DOHH2 (cell line): ENCODE data around the gene SPAG16.

Experiments
- H3F3A ChIP-seq: fragments of 200-600 bp; sonication (generic), shearing (Covaris generic); 2 replicates; pipeline ENCODE4 v1.6.0; 2016; ENCODE audit warnings: antibody characterized with exemption, mild to moderate bottlenecking; ENCODE audit not compliant: control insufficient read depth, insufficient read depth
- H3K27ac ChIP-seq: fragments of 200-600 bp; sonication (generic); 2 replicates; pipeline ENCODE4 v1.5.1; 2014; ENCODE audit warnings: low read depth, mild to moderate bottlenecking, low read length, moderate library complexity
- H3K27me3 ChIP-seq: fragments of 200-600 bp; sonication (generic); 2 replicates; pipeline ENCODE4 v1.6.1; 2014; ENCODE audit warnings: mild to moderate bottlenecking, low read length, mixed read lengths; ENCODE audit not compliant: control insufficient read depth
- H3K36me3 ChIP-seq: fragments of 200-600 bp; sonication (generic); 2 replicates; pipeline ENCODE4 v1.6.1; 2014; ENCODE audit warnings: mild to moderate bottlenecking, low read length, moderate library complexity, mixed read lengths; ENCODE audit not compliant: control insufficient read depth
- H3K4me1 ChIP-seq: fragments of 200-600 bp; sonication (generic); 2 replicates; pipeline ENCODE4 v1.6.1; 2014; ENCODE audit warnings: mild to moderate bottlenecking, low read length, mixed read lengths; ENCODE audit not compliant: control insufficient read depth
- H3K4me2 ChIP-seq: fragments of 200-600 bp; sonication (generic); 2 replicates; pipeline ENCODE4 v1.6.0; 2014; ENCODE audit warnings: mild to moderate bottlenecking, low read length, moderate library complexity
- H3K4me3 ChIP-seq: fragments of 200-600 bp; sonication (generic); 2 replicates; pipeline ENCODE4 v1.5.1; 2014; ENCODE audit warnings: mild to moderate bottlenecking, low read length, mixed read lengths
- H3K79me2 ChIP-seq: fragments of 200-600 bp; sonication (generic); 2 replicates; pipeline ENCODE4 v1.6.1; 2014; ENCODE audit warnings: mild to moderate bottlenecking, low read length, mixed read lengths; ENCODE audit not compliant: control insufficient read depth
- H3K9me2 ChIP-seq: fragments of 200-600 bp; sonication (generic); replicated peaks from 2 replicates; pipeline ENCODE4 v1.6.1; 2014; ENCODE audit warnings: mild to moderate bottlenecking, low read length, mixed read lengths; ENCODE audit not compliant: control insufficient read depth
- H3K9me3 ChIP-seq: fragments of 200-600 bp; sonication (generic); 2 replicates; pipeline ENCODE4 v1.6.1; 2014; ENCODE audit warnings: antibody characterized with exemption, low read length, mixed read lengths; ENCODE audit not compliant: control insufficient read depth, insufficient read depth
- H4K20me1 ChIP-seq: fragments of 200-600 bp; sonication (generic); 2 replicates; pipeline ENCODE4 v1.6.0; 2014; ENCODE audit warnings: low read depth, mild to moderate bottlenecking, antibody characterized with exemption, low read length, moderate library complexity; ENCODE audit not compliant: control insufficient read depth, insufficient read depth
- EZH2phosphoT487 ChIP-seq: fragments of 200-600 bp; sonication (generic); IDR thresholded peaks from 2 replicates; pipeline ENCODE4 v1.6.1; 2017; ENCODE audit warnings: borderline replicate concordance, mild to moderate bottlenecking, antibody characterized with exemption, low read length, moderate library complexity, mixed read lengths
- TF ChIP-seq, protein P1 (sequence below): fragments of 200-600 bp; sonication (generic); IDR thresholded peaks from one replicate; pipeline ENCODE4 v1.5.1; 2014; ENCODE audit warnings: antibody characterized with exemption, mild to moderate bottlenecking, low read depth, low read length; ENCODE audit not compliant: poor library complexity, severe bottlenecking

The SPAG16 gene

DNA sequence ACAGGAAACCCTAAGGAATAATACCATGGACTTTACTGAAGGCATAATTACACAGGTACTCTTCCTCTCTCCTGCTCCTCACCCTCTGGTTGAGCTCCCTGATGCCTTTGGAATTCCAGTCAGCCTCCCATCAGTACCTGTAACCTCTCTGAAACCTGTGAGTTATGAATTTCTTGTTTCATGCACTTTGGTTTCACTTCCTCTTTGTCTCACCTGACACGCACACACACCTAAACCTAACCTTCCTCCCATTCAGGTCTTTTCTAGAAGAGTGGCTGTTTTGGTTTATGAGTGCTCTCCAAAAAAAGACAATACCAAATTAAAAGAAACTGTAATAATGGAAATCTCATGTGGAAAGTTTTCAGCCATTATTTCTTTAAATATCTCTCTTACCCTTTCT is 675.3 kb downstream of the SPAG16 start:
- H3K4me1 ChIP-seq: no peaks in the 10 kb centered on the region
- no peak overlapping the region for H3K4me2 ChIP-seq
- H3K27ac ChIP-seq: no peak overlapping the region
- TF ChIP-seq, protein P1, sequence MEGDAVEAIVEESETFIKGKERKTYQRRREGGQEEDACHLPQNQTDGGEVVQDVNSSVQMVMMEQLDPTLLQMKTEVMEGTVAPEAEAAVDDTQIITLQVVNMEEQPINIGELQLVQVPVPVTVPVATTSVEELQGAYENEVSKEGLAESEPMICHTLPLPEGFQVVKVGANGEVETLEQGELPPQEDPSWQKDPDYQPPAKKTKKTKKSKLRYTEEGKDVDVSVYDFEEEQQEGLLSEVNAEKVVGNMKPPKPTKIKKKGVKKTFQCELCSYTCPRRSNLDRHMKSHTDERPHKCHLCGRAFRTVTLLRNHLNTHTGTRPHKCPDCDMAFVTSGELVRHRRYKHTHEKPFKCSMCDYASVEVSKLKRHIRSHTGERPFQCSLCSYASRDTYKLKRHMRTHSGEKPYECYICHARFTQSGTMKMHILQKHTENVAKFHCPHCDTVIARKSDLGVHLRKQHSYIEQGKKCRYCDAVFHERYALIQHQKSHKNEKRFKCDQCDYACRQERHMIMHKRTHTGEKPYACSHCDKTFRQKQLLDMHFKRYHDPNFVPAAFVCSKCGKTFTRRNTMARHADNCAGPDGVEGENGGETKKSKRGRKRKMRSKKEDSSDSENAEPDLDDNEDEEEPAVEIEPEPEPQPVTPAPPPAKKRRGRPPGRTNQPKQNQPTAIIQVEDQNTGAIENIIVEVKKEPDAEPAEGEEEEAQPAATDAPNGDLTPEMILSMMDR: no peak
- TF ChIP-seq EZH2phosphoT487: no peak
- H3K4me3 ChIP-seq: no peak overlapping the region
- no peaks in the 10 kb centered on the region for H3K9me2 ChIP-seq
- no peaks in the 10 kb centered on the region for H3K9me3 ChIP-seq
- no peaks in the 10 kb centered on the region for H3K36me3 ChIP-seq
- H3K27me3 ChIP-seq: no peaks in the 10 kb centered on the region
- no peaks in the 10 kb centered on the region for H3F3A ChIP-seq
- H4K20me1 ChIP-seq: no peaks in the 10 kb centered on the region
- H3K79me2 ChIP-seq: no peaks in the 10 kb centered on the region

DNA sequence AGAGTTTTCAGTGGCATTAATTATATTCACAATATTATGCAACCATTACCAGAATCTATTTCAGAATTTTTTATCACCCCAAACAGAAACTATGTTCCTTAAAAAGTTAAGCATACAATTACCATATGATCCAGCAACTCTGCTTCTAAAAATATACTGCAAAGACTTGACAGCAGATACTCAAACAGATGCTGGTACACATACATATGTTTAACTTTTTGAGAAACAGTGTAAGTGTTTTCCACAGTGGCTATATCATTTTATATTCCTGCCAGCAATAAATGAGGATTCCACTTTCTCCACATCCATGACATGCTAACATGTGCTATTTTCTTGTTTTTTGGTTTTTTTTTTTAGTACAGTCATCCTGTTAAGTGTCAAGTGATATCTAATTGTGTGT is 687.3 kb downstream of the SPAG16 start:
- Histone ChIP-seq H3K4me3 (no peak overlapping the region), H3K4me2 (no peak overlapping the region), H4K20me1 (no peaks in the 10 kb centered on the region), H3F3A (no peaks in the 10 kb centered on the region), H3K9me2 (no peaks in the 10 kb centered on the region), H3K4me1 (no peaks in the 10 kb centered on the region), H3K79me2 (no peaks in the 10 kb centered on the region), H3K36me3 (no peaks in the 10 kb centered on the region), H3K27me3 (no peaks in the 10 kb centered on the region), H3K27ac (no peak overlapping the region), H3K9me3 (no peaks in the 10 kb centered on the region)
- TF ChIP-seq, protein P1: no peak
- TF ChIP-seq EZH2phosphoT487: no peak

DNA sequence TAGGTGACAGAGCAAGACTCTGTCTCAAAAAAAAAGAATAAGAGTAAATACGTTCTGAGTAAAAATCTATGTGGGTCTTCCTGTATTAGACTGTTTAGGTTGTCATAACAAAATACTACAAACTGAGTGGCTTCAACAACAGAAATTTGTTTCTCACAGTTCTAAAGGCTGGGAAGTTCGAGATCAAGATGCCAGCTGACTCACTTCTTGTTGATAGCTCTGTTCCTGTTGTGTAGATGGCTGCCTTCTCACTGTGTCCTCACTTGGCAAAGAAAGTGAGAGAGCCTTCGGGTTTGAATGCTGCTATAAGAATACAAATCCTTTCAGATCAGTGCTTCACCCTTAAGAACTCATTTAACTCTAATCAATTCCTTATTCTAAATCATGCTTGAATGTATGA is 696.6 kb downstream of the SPAG16 start:
- Histone ChIP-seq H3K9me2 (no peaks in the 10 kb centered on the region), H3K4me2 (no peak overlapping the region), H3K27ac (no peak overlapping the region), H3K4me3 (no peak overlapping the region), H3K9me3 (no peaks in the 10 kb centered on the region), H3F3A (no peaks in the 10 kb centered on the region), H3K4me1 (no peaks in the 10 kb centered on the region), H3K36me3 (no peaks in the 10 kb centered on the region), H3K79me2 (no peaks in the 10 kb centered on the region), H4K20me1 (no peaks in the 10 kb centered on the region), H3K27me3 (no peaks in the 10 kb centered on the region)
- TF ChIP-seq EZH2phosphoT487: no peak
- TF ChIP-seq, protein P1: no peak

DNA sequence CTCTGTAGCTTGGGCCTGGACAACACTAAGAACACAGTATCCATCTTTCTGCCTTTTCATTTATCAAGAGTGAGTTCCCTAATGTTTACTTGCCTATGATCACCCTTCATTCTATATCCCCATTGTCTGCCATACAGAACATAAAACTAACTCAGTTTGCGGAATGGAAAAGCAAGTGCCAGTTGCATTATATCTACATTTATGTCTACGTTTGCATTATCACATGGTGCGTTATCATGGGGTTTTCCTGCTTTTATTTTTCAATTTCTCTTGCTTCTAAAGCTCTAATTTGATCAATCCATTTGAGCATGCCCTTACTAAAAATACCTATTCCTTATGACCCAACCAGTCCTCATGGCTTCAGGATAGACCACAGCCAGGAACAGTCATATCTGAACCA is 704.9 kb downstream of the SPAG16 start:
- Histone ChIP-seq H3K4me2 (no peak overlapping the region), H3K36me3 (no peaks in the 10 kb centered on the region), H3K9me2 (no peaks in the 10 kb centered on the region), H3K27ac (no peak overlapping the region), H4K20me1 (no peaks in the 10 kb centered on the region), H3K79me2 (no peaks in the 10 kb centered on the region), H3K4me3 (no peak overlapping the region), H3K4me1 (no peaks in the 10 kb centered on the region), H3K27me3 (no peaks in the 10 kb centered on the region), H3F3A (no peaks in the 10 kb centered on the region), H3K9me3 (no peaks in the 10 kb centered on the region)
- TF ChIP-seq EZH2phosphoT487: no peak
